Measurements from ENCODE around the gene DPH3. TPM values are rescaled to one million over a fixed set of nuclear protein-coding genes. Genes with fewer than 3 reads are reported as not detected.

Gene DPH3
- total and polyA plus RNA-seq, 8 donors = 4.7 to 21.2 (median 17.4) TPM

- H3K4me3 ChIP-seq = no peak overlapping the region
- H3K27ac ChIP-seq = no peak overlapping the region
- no peak for TF ChIP-seq POLR2A (IDR thresholded peaks at IDR 0.05)
- no peak for TF ChIP-seq CTCF (IDR thresholded peaks at IDR 0.05)
- no peak for TF ChIP-seq POLR2AphosphoS5 (IDR thresholded peaks at IDR 0.05)
- TF ChIP-seq EP300 (IDR thresholded peaks at IDR 0.05) = no peak
- H3K36me3 ChIP-seq = no peaks in the 10 kb centered on the region
- no peaks in the 10 kb centered on the region for H3K27me3 ChIP-seq
- H3K4me1 ChIP-seq = peaks cover 0 to 7% (median 2%) of the 10 kb centered on the region in 4 donors
- 94 to 100% (median 97%) methylated on average over 2 of the region's 2 CpGs for WGBS, 5 donors
- DNase-seq = no peak
- intact Hi-C loops (cut with DNase I; ENCODE audit: low total_unique reads) = no loop called here
- no peaks in the 10 kb centered on the region for H3K9me3 ChIP-seq
Measured at GRCh38 chr3:16234281-16234680, 30.5 kb downstream of the DPH3 start.

GRCh38 chr3:16233806-16234205 is 30.9 kb downstream of the DPH3 start:
- Histone ChIP-seq H3K27ac (no peak overlapping the region), H3K4me1 (peaks cover 0 to 4% (median 1%) of the 10 kb centered on the region in 4 donors), H3K36me3 (no peaks in the 10 kb centered on the region), H3K27me3 (no peaks in the 10 kb centered on the region), H3K9me3 (no peaks in the 10 kb centered on the region), H3K4me3 (no peak overlapping the region)
- 86 to 100% (median 97%) methylated on average over 1 of the region's 1 CpG for WGBS, 5 donors
- intact Hi-C loops (cut with DNase I; ENCODE audit: low total_unique reads) = no loop called here
- no peak for DNase-seq
- TF ChIP-seq POLR2AphosphoS5 (IDR thresholded peaks at IDR 0.05) = no peak
- TF ChIP-seq CTCF (IDR thresholded peaks at IDR 0.05) = no peak
- no peak for TF ChIP-seq EP300 (IDR thresholded peaks at IDR 0.05)
- no peak for TF ChIP-seq POLR2A (IDR thresholded peaks at IDR 0.05)

GRCh38 chr3:16231983-16232382 is 32.8 kb downstream of the DPH3 start:
- 90 to 96% (median 95%) methylated on average over 2 of the region's 2 CpGs for WGBS, 5 donors
- Histone ChIP-seq H3K27ac (no peak overlapping the region), H3K4me3 (no peak overlapping the region), H3K4me1 (no peaks in the 10 kb centered on the region), H3K27me3 (no peaks in the 10 kb centered on the region), H3K9me3 (no peaks in the 10 kb centered on the region), H3K36me3 (no peaks in the 10 kb centered on the region)
- no peak for TF ChIP-seq CTCF (IDR thresholded peaks at IDR 0.05)
- TF ChIP-seq POLR2AphosphoS5 (IDR thresholded peaks at IDR 0.05) = no peak
- no peak for TF ChIP-seq POLR2A (IDR thresholded peaks at IDR 0.05)
- TF ChIP-seq EP300 (IDR thresholded peaks at IDR 0.05) = no peak
- no peak for DNase-seq
- intact Hi-C loops (cut with DNase I; ENCODE audit: low total_unique reads) = no loop called here

GRCh38 chr3:16229681-16230080 is 35.1 kb downstream of the DPH3 start:
- Histone ChIP-seq H3K4me1 (no peaks in the 10 kb centered on the region), H3K9me3 (no peaks in the 10 kb centered on the region), H3K27ac (no peak overlapping the region), H3K36me3 (no peaks in the 10 kb centered on the region), H3K4me3 (no peak overlapping the region), H3K27me3 (no peaks in the 10 kb centered on the region)
- no peak for DNase-seq
- intact Hi-C loops (cut with DNase I; ENCODE audit: low total_unique reads) = no loop called here
- TF ChIP-seq POLR2A (IDR thresholded peaks at IDR 0.05) (no peak), POLR2AphosphoS5 (IDR thresholded peaks at IDR 0.05) (no peak), EP300 (IDR thresholded peaks at IDR 0.05) (no peak), CTCF (IDR thresholded peaks at IDR 0.05) (no peak)

All from stomach (tissue), 9 donors.